Keratinocyte (primary cell): ENCODE data around the gene CAP1. TPM values are rescaled to one million over a fixed set of nuclear protein-coding genes. Genes with fewer than 3 reads are reported as not detected.

ENCODE experiments used
- DNase-seq: peaks from one replicate; pipeline ENCODE4 v3.0.0-alpha.2; 2011; ENCODE audit warnings: low read depth, missing footprints, low spot score
- FAIRE-seq: peaks from 2 replicates; lab custom pipeline; 2011; peaks lifted over from hg19 to GRCh38; lab: Jason Lieb, UNC
- H2AFZ ChIP-seq: 2 replicates; pipeline ENCODE4 v1.6.0; 2012; ENCODE audit warnings: low read length, control low read depth, inconsistent platforms; ENCODE audit not compliant: control insufficient read depth
- H3K27ac ChIP-seq: 2 replicates; pipeline ENCODE4 v1.5.1; 2011; ENCODE audit warnings: low read length; ENCODE audit not compliant: control insufficient read depth, insufficient read depth
- H3K27me3 ChIP-seq: 3 replicates; pipeline ENCODE4 v1.6.0; 2011; ENCODE audit warnings: low read length; ENCODE audit not compliant: control insufficient read depth, insufficient read depth; ENCODE audit errors: extremely low read depth
- H3K36me3 ChIP-seq, 2 experiments: 2 replicates in 1 of 2; 3 replicates in 1 of 2; pipeline ENCODE4 v1.5.1; 2011; ENCODE audit warnings: low read length in 2 of 2, mild to moderate bottlenecking in 1 of 2; ENCODE audit not compliant: control insufficient read depth in 2 of 2, insufficient read depth in 2 of 2; ENCODE audit errors: extremely low read depth in 1 of 2
- H3K4me1 ChIP-seq: 3 replicates; pipeline ENCODE4 v1.5.1; 2011; ENCODE audit warnings: low read length; ENCODE audit not compliant: control insufficient read depth, insufficient read depth; ENCODE audit errors: extremely low read depth
- H3K4me2 ChIP-seq: 3 replicates; pipeline ENCODE4 v1.6.0; 2011; ENCODE audit warnings: low read depth, low read length; ENCODE audit not compliant: control insufficient read depth, insufficient read depth; ENCODE audit errors: extremely low read depth
- H3K4me3 ChIP-seq, 3 experiments: fragments of 200-600 bp in 1 of 3; sonication (generic) in 1 of 3; 2 replicates in 2 of 3; 3 replicates in 1 of 3; pipeline ENCODE4 v1.5.1; 2011 to 2016; ENCODE audit warnings: low read length in 3 of 3, mild to moderate bottlenecking in 3 of 3, control low read depth in 2 of 3, inconsistent platforms in 1 of 3, low read depth in 1 of 3, mixed read lengths in 1 of 3, mixed run types in 1 of 3, moderate library complexity in 1 of 3; ENCODE audit not compliant: control insufficient read depth in 2 of 3, insufficient read depth in 2 of 3; ENCODE audit errors: extremely low read depth in 1 of 3
- H3K79me2 ChIP-seq: 2 replicates; pipeline ENCODE4 v1.6.0; 2012; ENCODE audit warnings: low read length; ENCODE audit not compliant: control insufficient read depth, insufficient read depth
- H3K9ac ChIP-seq: 3 replicates; pipeline ENCODE4 v1.6.0; 2011; ENCODE audit warnings: low read length; ENCODE audit not compliant: control insufficient read depth, insufficient read depth; ENCODE audit errors: extremely low read depth
- H3K9me1 ChIP-seq: 3 replicates; pipeline ENCODE4 v1.6.0; 2011; ENCODE audit warnings: low read length; ENCODE audit not compliant: control insufficient read depth, insufficient read depth; ENCODE audit errors: extremely low read depth
- H3K9me3 ChIP-seq: 2 replicates; pipeline ENCODE4 v1.5.1; 2012; ENCODE audit warnings: low read depth, low read length; ENCODE audit not compliant: control insufficient read depth
- H4K20me1 ChIP-seq: 3 replicates; pipeline ENCODE4 v1.6.0; 2011; ENCODE audit warnings: low read length; ENCODE audit not compliant: control insufficient read depth, insufficient read depth; ENCODE audit errors: extremely low read depth
- EZH2 ChIP-seq: IDR thresholded peaks from one replicate; pipeline ENCODE4 v1.6.1; 2012; ENCODE audit warnings: inconsistent platforms, mild to moderate bottlenecking, low read length, moderate library complexity
- dilution Hi-C: fragments of 300-500 bp; cut with MboI; formaldehyde crosslinking; loops from one replicate; pipeline ENCODE4 v1.7.0; 2020; ENCODE audit warnings: low sequenced_read_pairs; ENCODE audit not compliant: extremely low pct_ligation_motif_present
- polyA plus RNA-seq, 5 experiments: library from polyadenylated mRNA; depleted of rRNA in 3 of 5; stranded (reverse) in 3 of 5; stranded (forward) in 1 of 5; unstranded in 1 of 5; fragments of >200 nt; gene quantifications; 1 replicate in 1 of 5; 2 replicates in 3 of 5; 3 replicates in 1 of 5; pipeline versions ENCODE4 v1.2.1 to v1.2.3, GENCODE V29; 2011 to 2012; ENCODE audit warnings: missing spikeins in 2 of 5, low read depth in 1 of 5, low replicate concordance in 1 of 5
- TF ChIP-seq, protein P1 (sequence below), 3 experiments: IDR thresholded peaks in 1 of 3; conservative IDR thresholded peaks in 1 of 3; optimal IDR thresholded peaks in 1 of 3; 2 replicates in 2 of 3; 3 replicates in 1 of 3; pipeline versions ENCODE3 to v1.5.1; 2011; ENCODE audit warnings: low read length in 3 of 3, mild to moderate bottlenecking in 3 of 3, moderate library complexity in 2 of 3, control low read depth in 1 of 3, inconsistent platforms in 1 of 3; ENCODE audit not compliant: insufficient read depth in 2 of 3; ENCODE audit errors: extremely low read depth in 1 of 3

The CAP1 gene
- polyA plus RNA-seq, 1 donor (not counting 4 experiments of a cell fraction or from before 2014, with no cell fraction given) = 959 TPM

DNA sequence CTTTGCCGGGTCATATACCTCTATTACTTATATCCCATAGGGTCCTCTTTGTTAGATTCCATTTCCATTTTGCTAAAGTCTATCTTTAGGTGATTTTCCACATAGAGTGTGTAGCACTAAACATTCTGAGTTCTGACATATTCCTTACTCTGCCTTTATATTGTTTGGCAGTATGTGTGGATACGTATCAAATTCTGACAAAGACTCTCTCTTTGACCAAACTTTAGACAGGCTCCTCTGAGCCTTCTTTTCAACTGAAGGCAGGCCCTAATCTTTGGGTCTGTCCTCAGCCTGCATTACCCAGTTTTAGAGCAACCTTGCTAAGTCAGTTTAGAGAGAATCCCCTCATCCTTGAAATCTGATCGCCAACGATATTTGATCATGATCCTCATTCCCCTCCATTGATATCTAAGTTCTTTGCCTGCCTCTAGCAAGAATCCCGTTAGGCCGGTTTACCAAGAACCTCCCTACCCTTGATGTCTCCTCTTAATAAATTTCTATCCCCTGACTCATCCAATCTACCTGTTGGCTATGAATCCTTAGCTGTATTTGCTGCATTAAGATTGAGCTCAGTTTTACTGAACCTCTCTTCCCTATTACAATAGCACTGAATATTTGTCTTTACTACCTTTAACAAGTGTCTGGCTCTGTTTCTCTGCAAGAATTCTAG lies 66.9 kb downstream of the CAP1 start:
- DNase-seq (peak; percentile 30), FAIRE-seq (peak; percentile 97)
- dilution Hi-C loops = no loop called here
- H3K79me2 ChIP-seq = no peaks in the 10 kb centered on the region
- peak overlapping the region; percentile 94 for H2AFZ ChIP-seq
- TF ChIP-seq, protein P1, sequence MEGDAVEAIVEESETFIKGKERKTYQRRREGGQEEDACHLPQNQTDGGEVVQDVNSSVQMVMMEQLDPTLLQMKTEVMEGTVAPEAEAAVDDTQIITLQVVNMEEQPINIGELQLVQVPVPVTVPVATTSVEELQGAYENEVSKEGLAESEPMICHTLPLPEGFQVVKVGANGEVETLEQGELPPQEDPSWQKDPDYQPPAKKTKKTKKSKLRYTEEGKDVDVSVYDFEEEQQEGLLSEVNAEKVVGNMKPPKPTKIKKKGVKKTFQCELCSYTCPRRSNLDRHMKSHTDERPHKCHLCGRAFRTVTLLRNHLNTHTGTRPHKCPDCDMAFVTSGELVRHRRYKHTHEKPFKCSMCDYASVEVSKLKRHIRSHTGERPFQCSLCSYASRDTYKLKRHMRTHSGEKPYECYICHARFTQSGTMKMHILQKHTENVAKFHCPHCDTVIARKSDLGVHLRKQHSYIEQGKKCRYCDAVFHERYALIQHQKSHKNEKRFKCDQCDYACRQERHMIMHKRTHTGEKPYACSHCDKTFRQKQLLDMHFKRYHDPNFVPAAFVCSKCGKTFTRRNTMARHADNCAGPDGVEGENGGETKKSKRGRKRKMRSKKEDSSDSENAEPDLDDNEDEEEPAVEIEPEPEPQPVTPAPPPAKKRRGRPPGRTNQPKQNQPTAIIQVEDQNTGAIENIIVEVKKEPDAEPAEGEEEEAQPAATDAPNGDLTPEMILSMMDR (optimal IDR thresholded peaks at IDR 0.05 in 1 of 3, IDR thresholded peaks at IDR 0.05 in 1 of 3, conservative IDR thresholded peaks at IDR 0.05 in 1 of 3; ENCODE audit: extremely low read depth in 1 of 3, insufficient read depth in 2 of 3, low read length in 3 of 3) = no peak
- TF ChIP-seq EZH2 = no peak
- no peaks in the 10 kb centered on the region for H4K20me1 ChIP-seq
- no peaks in the 10 kb centered on the region for H3K27me3 ChIP-seq
- H3K4me1 ChIP-seq = peaks cover 10% of the 10 kb centered on the region
- no peaks in the 10 kb centered on the region for H3K9me1 ChIP-seq
- peak overlapping the region in 2 of 3 experiments; percentile 50 to 57 for H3K4me3 ChIP-seq
- peak overlapping the region; percentile 94 for H3K4me2 ChIP-seq
- no peaks in the 10 kb centered on the region for H3K36me3 ChIP-seq
- peak overlapping the region; percentile 46 for H3K27ac ChIP-seq
- no peak overlapping the region for H3K9ac ChIP-seq
- no peaks in the 10 kb centered on the region for H3K9me3 ChIP-seq

- H2AFZ ChIP-seq = no peak overlapping the region
- H3K9me3 ChIP-seq = no peaks in the 10 kb centered on the region
- H3K36me3 ChIP-seq = no peaks in the 10 kb centered on the region
- no peaks in the 10 kb centered on the region for H3K27me3 ChIP-seq
- no peaks in the 10 kb centered on the region for H3K9me1 ChIP-seq
- H3K9ac ChIP-seq = no peak overlapping the region
- peaks cover 10% of the 10 kb centered on the region for H3K4me1 ChIP-seq
- no peak overlapping the region for H3K27ac ChIP-seq
- TF ChIP-seq, protein P1 (optimal IDR thresholded peaks at IDR 0.05 in 1 of 3, IDR thresholded peaks at IDR 0.05 in 1 of 3, conservative IDR thresholded peaks at IDR 0.05 in 1 of 3; ENCODE audit: extremely low read depth in 1 of 3, insufficient read depth in 2 of 3, low read length in 3 of 3) = no peak
- no peak for TF ChIP-seq EZH2
- no peaks in the 10 kb centered on the region for H3K79me2 ChIP-seq
- no peaks in the 10 kb centered on the region for H4K20me1 ChIP-seq
- no peak for DNase-seq
- dilution Hi-C loops = no loop called here
- no peak overlapping the region for H3K4me3 ChIP-seq
- no peak overlapping the region for H3K4me2 ChIP-seq
- FAIRE-seq = no peak
These were observed 69.9 kb downstream of the CAP1 start for GRCh38 chr1:40110389-40110788.
